HG02763 (cell line): ENCODE results near the gene GJD4.

Experiments
- ATAC-seq: cut with Tn5 transposase; IDR thresholded peaks from one replicate; pipeline ENCODE4 v1.9.1; 2021; ENCODE audit warnings: mild to moderate bottlenecking, moderate library complexity; ENCODE audit not compliant: unreplicated experiment

Gene GJD4

GRCh38 chr10:35644050-35644950 is 39.2 kb downstream of the GJD4 start:
- ATAC-seq, result no peak

- no peak for ATAC-seq
These were observed 45.8 kb downstream of the GJD4 start for GRCh38 chr10:35650894-35651293.

- no peak for ATAC-seq
These were observed 47.7 kb downstream of the GJD4 start for GRCh38 chr10:35652824-35653223.

- ATAC-seq, result no peak
These were observed 52.5 kb downstream of the GJD4 start for GRCh38 chr10:35657621-35658020.
